Epithelial cell of proximal tubule (primary cell): ENCODE data around the gene NDUFB4. TPM values are rescaled to one million over a fixed set of nuclear protein-coding genes. Genes with fewer than 3 reads are reported as not detected.

ENCODE experiments used
- DNase-seq: peaks from one replicate; pipeline ENCODE4 v3.0.0-alpha.2; 2011; ENCODE audit warnings: low read depth
- H3K4me3 ChIP-seq: 2 replicates; pipeline ENCODE4 v1.5.1; 2011; ENCODE audit warnings: low read depth, mild to moderate bottlenecking, low read length
- CTCF ChIP-seq: conservative IDR thresholded peaks from 2 replicates; pipeline ENCODE4 v1.5.1; 2012; ENCODE audit warnings: low read depth, mild to moderate bottlenecking, low read length
- total RNA-seq: library from RNA; depleted of rRNA; stranded (reverse); fragments of >200 nt; gene quantifications from 2 replicates; pipeline ENCODE4 v1.2.3, GENCODE V29; 2015

The NDUFB4 gene
- total RNA-seq, 1 donor from 2014 or later = 172 TPM

DNA sequence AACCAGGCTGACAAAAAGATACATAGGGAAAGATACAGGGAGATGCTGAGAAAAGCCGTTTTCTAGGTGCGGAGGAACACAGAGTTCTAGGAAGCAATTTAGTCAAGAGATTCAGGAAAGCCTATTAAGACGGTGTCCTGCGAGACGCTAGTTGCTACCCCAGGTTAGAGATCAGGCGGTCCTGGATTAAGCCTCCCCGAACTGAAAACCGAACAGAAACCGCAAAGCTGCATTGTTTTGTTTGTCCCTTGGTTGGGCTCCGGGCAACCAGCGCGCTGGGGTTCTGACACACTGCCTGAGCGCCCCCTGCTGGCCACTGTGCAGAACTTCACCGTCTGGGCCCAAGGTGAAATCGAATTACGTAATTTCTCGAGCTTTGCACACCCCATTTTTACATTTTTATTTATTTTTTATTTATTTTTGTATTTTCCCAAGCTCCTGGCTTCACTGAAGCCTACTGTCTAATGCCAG, 37.3 kb upstream of the NDUFB4 start:
- TF ChIP-seq CTCF = peak; percentile 94
- no peak for DNase-seq
- peak overlapping the region; percentile 57 for H3K4me3 ChIP-seq

GRCh38 chr3:120559242-120560061, 36.7 kb upstream of the NDUFB4 start:
- DNase-seq = no peak
- peak overlapping the region; percentile 57 for H3K4me3 ChIP-seq
- no peak for TF ChIP-seq CTCF

- H3K4me3 ChIP-seq = no peak overlapping the region
- no peak for TF ChIP-seq CTCF
- no peak for DNase-seq
These were observed 35.6 kb upstream of the NDUFB4 start for GRCh38 chr3:120560304-120561250.

DNA sequence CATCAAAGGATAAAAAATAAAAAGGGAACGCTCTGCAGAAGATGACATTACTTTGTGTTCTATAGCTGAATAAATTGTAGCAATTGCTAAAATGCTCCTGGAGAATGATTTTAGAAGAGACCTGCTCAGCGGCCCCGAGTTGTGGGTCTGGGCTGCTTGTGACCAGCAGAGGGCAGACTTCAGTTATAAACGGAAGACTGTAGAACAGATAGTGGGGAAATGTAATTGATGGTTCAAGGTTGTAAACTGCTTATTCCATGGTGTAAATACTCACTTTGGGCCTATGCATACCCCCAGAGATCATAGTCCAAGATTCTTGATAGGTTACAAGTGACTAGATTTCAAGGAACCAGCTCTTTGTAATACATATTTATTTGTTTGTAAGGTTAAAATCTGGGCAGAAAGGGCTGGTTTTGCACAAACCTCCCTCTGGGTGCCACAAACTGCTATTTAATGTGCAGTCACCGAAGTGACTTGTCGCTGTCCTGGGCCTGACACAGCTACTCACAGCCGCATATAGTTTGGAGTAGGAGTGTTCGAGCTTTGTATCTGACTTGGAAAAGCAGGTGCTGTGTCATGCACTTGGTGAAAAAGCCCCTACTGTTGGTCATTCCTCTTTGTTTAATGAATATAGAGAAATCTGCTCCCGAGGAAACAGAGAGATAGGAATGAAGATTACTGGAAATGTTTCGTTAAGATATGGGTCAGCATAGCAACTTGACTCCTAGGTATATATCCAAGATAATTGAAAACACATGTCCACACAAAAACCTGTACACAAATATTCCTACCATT, 34.7 kb upstream of the NDUFB4 start:
- DNase-seq = no peak
- no peak overlapping the region for H3K4me3 ChIP-seq
- TF ChIP-seq CTCF = peak; percentile 90

- TF ChIP-seq CTCF = no peak
- no peak for DNase-seq
- H3K4me3 ChIP-seq = no peak overlapping the region
These were observed 32.6 kb upstream of the NDUFB4 start for GRCh38 chr3:120563356-120564022.
